ENCODE data around the gene DMAC2L.
"Not testable (repeated sequence)": the region's sequence is repeated elsewhere in the genome, so short reads cannot be mapped to it uniquely, and the experiment has no call there.

The DMAC2L gene

GRCh38 chr14:50357124-50357523 is 45.0 kb downstream of the DMAC2L start:
- DNase-seq, result no peak

GRCh38 chr14:50357753-50358395 is 45.8 kb downstream of the DMAC2L start:
- no peak for DNase-seq

GRCh38 chr14:50359631-50360030 is 47.5 kb downstream of the DMAC2L start:
- DNase-seq, result no peak

GRCh38 chr14:50360093-50360492 is 48.0 kb downstream of the DMAC2L start:
- no peak for DNase-seq

GRCh38 chr14:50360851-50361250 is 48.7 kb downstream of the DMAC2L start:
- no peak for DNase-seq

- not testable (repeated sequence) for DNase-seq
These were observed 49.6 kb downstream of the DMAC2L start for GRCh38 chr14:50361473-50362403.

GRCh38 chr14:50362764-50363713 is 50.9 kb downstream of the DMAC2L start:
- DNase-seq, result peak; percentile 54

GRCh38 chr14:50363714-50364111 is 51.6 kb downstream of the DMAC2L start:
- DNase-seq, result peak; percentile 65

- DNase-seq, result no peak
These were observed 52.7 kb downstream of the DMAC2L start for GRCh38 chr14:50364792-50365191.

GRCh38 chr14:50365572-50365971 is 53.4 kb downstream of the DMAC2L start:
- not testable (repeated sequence) for DNase-seq

GRCh38 chr14:50366115-50366514 is 54.0 kb downstream of the DMAC2L start:
- DNase-seq, result no peak

GRCh38 chr14:50366589-50366988 is 54.5 kb downstream of the DMAC2L start:
- DNase-seq, result no peak

- DNase-seq, result no peak
These were observed 59.4 kb downstream of the DMAC2L start for GRCh38 chr14:50371546-50371945.

GRCh38 chr14:50373959-50374358 is 61.8 kb downstream of the DMAC2L start:
- DNase-seq, result no peak

- no peak for DNase-seq
These were observed 63.6 kb downstream of the DMAC2L start for GRCh38 chr14:50375760-50376159.

Measured in CD4-positive, alpha-beta T cell treated with Interleukin-15 for 1 hour (primary cell).